AG04449 (cell line): Measurements from ENCODE around the gene CCDC187.

Source experiments
- CTCF ChIA-PET: fragments of 350-600 bp; formaldehyde crosslinking; extraction: SDS; loops from one replicate; lab custom pipeline; 2021; ENCODE audit warnings: antibody characterized with exemption; lab: Yijun Ruan, JAX
- POLR2A ChIA-PET: fragments of 400-600, 350-600 bp; formaldehyde crosslinking; extraction: SDS; loops from one replicate; lab custom pipeline; 2020; ENCODE audit warnings: antibody characterized with exemption, inconsistent platforms; lab: Yijun Ruan, JAX
- DNase-seq: peaks from one replicate; pipeline ENCODE4 v3.0.0-alpha.2; 2010; ENCODE audit warnings: low read depth, low spot score
- H3K4me3 ChIP-seq: 2 replicates; pipeline ENCODE4 v1.5.1; 2011; ENCODE audit warnings: low read depth, mild to moderate bottlenecking, control low read depth, low read length
- TF ChIP-seq, protein P1 (sequence below): IDR thresholded peaks from one replicate; pipeline ENCODE4 v1.5.1; 2011; ENCODE audit warnings: mild to moderate bottlenecking, moderate library complexity, low read length, control low read depth, inconsistent platforms; ENCODE audit not compliant: insufficient read depth; ENCODE audit errors: missing control alignments

CCDC187 gene

DNA sequence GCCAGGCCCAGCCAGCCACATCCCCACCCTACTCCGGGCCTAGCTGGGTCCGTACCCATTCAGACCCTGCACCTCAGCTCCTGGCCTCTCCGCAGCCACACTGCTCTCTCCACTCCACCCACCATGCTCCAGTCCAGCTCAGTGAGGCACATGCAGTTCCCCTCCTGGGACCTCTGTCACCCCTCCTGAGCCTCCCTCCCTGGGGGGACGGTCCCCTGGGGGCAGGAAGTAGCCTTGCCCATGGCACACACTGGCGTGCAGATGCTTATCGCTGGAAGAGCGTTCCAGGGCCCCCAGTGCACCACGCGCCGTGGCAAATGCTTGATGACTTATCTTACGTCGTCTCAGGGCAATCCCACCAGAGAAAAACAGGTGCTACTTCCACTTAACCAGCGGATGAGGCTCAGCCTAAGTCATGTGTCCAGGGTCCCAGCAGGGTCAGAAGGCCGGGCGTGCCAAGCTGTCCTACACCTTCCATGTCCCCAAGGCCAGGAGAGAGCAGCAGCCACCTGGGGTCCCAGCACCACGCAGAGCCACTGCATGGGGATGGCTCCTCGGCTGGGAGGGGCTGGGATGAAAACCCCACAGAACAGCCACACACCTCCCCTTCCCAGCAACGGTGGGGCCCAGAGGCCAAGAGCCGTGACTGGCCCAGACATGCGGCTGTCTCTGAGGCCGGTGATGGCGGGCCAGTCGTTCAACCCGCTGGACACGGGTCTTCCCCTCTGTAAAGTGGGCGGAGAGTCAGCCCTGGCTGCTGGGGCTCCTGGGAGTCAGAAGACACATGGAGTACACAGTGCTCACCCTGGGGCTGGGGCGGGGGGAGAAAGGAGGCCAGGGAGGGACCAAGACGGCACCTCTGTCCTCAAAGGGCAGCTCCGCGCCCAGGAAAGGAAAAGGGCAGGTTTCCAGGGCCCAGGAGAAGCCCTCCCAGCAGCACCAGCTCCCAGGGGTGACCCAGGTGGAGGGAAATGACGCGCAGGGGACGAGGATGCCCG is 2.6 kb upstream of the CCDC187 start:
- H3K4me3 ChIP-seq: no peak overlapping the region
- ChIA-PET POLR2A (interaction anchor here (0.7 kb wide), 1 partner anchor 151 kb away, joined by 3 read pairs; no protein-coding TSS in a partner anchor), CTCF (interaction anchor here (0.9 kb wide), 1 partner anchor 23 kb away, joined by 3 read pairs; no protein-coding TSS in a partner anchor)
- DNase-seq: no peak
- TF ChIP-seq, protein P1, sequence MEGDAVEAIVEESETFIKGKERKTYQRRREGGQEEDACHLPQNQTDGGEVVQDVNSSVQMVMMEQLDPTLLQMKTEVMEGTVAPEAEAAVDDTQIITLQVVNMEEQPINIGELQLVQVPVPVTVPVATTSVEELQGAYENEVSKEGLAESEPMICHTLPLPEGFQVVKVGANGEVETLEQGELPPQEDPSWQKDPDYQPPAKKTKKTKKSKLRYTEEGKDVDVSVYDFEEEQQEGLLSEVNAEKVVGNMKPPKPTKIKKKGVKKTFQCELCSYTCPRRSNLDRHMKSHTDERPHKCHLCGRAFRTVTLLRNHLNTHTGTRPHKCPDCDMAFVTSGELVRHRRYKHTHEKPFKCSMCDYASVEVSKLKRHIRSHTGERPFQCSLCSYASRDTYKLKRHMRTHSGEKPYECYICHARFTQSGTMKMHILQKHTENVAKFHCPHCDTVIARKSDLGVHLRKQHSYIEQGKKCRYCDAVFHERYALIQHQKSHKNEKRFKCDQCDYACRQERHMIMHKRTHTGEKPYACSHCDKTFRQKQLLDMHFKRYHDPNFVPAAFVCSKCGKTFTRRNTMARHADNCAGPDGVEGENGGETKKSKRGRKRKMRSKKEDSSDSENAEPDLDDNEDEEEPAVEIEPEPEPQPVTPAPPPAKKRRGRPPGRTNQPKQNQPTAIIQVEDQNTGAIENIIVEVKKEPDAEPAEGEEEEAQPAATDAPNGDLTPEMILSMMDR: no peak

DNA sequence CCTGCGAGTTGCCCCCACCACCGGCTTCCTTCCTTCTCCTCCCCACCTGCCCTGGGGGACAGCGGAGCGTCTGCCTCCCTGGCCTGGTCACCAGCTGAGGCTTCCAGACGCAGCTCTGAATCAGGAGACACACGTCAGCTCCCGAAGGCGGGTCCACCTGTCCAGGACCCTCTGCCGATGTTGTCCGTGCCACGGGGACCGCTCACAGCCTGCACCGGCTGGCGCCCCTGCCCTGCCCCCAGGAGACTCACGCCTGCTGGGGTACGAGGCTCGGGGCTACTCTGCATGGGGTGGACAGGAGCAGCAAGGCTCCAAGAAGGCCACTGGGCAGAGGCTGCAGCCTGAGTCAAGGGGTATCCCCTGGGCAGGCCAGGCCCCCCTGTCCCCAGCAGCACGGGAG is 1.9 kb upstream of the CCDC187 start:
- POLR2A ChIA-PET: no interaction called here
- no peak for DNase-seq
- CTCF ChIA-PET: interaction anchor here (0.9 kb wide), 1 partner anchor 22 kb away, joined by 3 read pairs; no protein-coding TSS in a partner anchor

DNA sequence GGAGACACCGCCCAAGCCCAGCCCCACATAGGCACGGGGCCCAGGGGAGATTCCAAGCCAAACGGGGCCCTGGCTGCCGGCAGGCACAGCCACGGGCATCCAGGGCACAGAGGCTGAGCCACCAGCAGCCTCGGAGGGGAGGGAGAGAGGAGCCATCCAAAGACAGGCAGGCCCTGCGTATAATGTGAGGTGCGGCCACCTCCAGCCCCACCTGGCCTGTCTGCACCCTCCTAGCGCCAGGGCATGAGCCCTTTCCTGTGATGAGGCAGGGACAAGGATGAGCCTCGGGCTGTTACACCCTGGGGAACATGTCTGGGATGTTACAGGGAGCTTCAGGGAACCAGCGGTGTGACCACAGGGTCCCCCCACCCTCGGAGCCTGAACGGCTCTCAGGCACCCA is 1.1 kb upstream of the CCDC187 start:
- H3K4me3 ChIP-seq: no peak overlapping the region
- no peak for DNase-seq
- TF ChIP-seq, protein P1: no peak
- ChIA-PET CTCF (no interaction called here), POLR2A (interaction anchor here (0.7 kb wide), 1 partner anchor 48 kb away, joined by 3 read pairs; no protein-coding TSS in a partner anchor)

More for the DNA sequence above, 1.9 kb upstream of the CCDC187 start:
- TF ChIP-seq, protein P1: no peak
- H3K4me3 ChIP-seq: no peak overlapping the region

DNA sequence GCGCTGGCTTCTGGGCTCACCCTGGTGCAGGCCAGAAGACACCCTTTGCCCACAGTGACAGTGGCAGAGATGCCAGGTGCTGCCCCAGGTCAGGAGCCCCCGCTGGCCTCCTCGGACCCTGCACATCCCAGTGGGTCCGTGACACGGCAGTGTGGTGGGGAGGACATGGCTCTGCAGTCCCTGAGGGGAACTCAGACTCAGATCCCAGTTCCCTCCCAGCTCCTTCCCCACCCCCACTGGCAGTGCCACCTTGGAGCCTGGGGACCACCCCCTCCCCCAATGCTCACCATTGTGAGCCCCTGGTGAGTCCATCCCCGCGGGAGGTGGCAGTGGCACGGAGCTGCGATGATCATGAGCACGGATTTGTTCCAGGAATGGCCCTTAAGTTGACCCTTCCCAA is 562 bp upstream of the CCDC187 start:
- no peak overlapping the region for H3K4me3 ChIP-seq
- ChIA-PET CTCF (interaction anchor here (2.1 kb wide), 1 partner anchor 9 kb away, joined by 11 read pairs; no protein-coding TSS in a partner anchor), POLR2A (interaction anchor here (0.7 kb wide), 1 partner anchor 48 kb away, joined by 3 read pairs; no protein-coding TSS in a partner anchor)
- DNase-seq: no peak
- TF ChIP-seq, protein P1: no peak

DNA sequence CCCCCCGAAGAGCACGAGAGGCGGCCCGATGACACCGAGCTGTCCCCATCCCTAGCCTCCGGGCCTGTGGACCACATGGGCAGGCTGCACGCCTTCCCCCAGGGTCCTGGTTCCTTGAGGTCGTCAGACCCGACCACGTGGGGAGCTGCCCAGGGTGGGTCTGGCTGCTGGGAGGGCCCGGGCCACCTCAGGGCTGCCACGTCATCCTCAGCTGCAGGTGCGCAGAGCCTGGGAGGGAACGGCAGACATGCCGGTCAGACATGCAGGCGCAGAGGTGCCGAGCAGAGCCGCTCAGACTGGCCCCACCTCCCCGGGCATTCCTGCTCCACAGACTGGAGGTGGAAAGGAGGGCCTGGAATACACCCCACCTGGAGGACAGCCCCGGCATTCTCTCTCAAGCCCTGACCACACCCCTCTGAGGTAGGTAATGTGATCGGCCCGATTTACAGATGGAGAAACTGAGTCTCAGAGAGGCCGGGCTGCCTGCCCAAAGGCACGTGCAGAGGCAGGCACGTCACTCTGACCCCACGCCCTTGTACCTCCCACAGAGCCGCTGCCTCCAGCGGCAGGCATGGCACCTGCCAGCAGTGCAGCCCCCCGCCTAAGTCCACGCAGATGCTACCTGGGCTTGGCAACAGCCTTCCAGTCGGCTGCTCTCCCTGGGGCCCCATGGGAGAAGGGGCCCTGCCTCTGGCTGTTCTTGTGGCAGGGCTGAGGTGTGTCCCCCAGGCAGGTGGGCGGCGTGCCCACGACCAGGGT is 649 bp downstream of the CCDC187 start:
- TF ChIP-seq, protein P1: no peak
- H3K4me3 ChIP-seq: no peak overlapping the region
- no peak for DNase-seq
- CTCF ChIA-PET: interaction anchor here (2.1 kb wide), 1 partner anchor 10 kb away, joined by 11 read pairs; no protein-coding TSS in a partner anchor
- POLR2A ChIA-PET: no interaction called here

DNA sequence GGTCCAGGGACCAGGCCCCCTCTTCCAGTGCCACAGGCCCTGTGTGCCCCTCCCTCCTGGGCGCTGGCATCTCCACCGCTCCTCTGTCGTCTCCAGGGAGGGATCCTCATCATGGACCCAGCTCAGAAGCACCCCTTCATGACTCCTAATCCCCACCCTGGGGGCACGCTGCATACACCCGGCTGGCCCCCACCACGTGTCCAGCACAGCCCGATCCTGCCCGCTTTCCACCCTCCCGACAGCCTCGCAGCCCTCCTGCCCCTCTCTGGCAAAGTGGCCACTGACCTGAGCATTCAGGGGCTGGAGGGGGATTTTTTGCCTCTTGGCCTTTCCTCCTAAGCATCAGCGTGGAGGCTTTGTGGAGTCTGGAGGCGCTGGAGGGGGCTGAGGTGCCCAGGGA is 1.4 kb downstream of the CCDC187 start:
- no peak for DNase-seq
- ChIA-PET CTCF (interaction anchor here (2.1 kb wide), 1 partner anchor 11 kb away, joined by 11 read pairs; no protein-coding TSS in a partner anchor), POLR2A (no interaction called here)
- TF ChIP-seq, protein P1: no peak
- H3K4me3 ChIP-seq: no peak overlapping the region
